Choroid plexus epithelial cell (primary cell): ENCODE data around the gene MOK.

Source experiments
- DNase-seq: peaks from one replicate; pipeline ENCODE4 v3.0.0-alpha.2; 2010; ENCODE audit warnings: low read depth
- H3K4me3 ChIP-seq: 2 replicates; pipeline ENCODE4 v1.5.1; 2011; ENCODE audit warnings: low read depth, mild to moderate bottlenecking, control low read depth, low read length, moderate library complexity
- CTCF ChIP-seq: conservative IDR thresholded peaks from 2 replicates; pipeline ENCODE4 v1.5.1; 2011; ENCODE audit warnings: low read depth, mild to moderate bottlenecking, control low read depth, inconsistent platforms, low read length, moderate library complexity

MOK gene

DNA sequence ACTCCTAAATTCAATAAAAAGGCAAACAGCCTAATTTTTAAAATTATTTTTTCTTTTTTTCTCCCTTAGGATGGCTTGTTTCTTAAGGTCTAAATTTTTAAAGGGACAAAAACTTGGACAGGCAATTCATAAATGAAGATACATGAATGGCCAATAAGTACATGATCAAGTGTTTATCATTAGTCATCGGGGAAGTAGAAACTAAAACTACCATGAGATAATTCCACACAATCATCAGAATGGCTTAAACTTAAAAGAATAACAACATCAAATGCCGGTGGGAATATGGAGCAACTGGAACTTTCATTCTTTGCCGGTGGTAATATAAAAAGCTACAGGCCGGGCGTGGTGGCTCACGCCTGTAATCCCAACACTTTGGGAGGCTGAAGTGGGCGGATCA lies 29.1 kb downstream of the MOK start:
- no peak for TF ChIP-seq CTCF
- no peak for DNase-seq
- H3K4me3 ChIP-seq, result no peak overlapping the region

- TF ChIP-seq CTCF, result no peak
- DNase-seq, result peak; percentile 76
- no peak overlapping the region for H3K4me3 ChIP-seq
Observed at GRCh38 chr14:102272392-102272791, 32.6 kb downstream of the MOK start.

GRCh38 chr14:102264775-102265174 lies 40.2 kb downstream of the MOK start:
- no peak for TF ChIP-seq CTCF
- DNase-seq, result peak; percentile 64
- no peak overlapping the region for H3K4me3 ChIP-seq

GRCh38 chr14:102264355-102264754 lies 40.6 kb downstream of the MOK start:
- TF ChIP-seq CTCF, result no peak
- H3K4me3 ChIP-seq, result no peak overlapping the region
- no peak for DNase-seq

DNA sequence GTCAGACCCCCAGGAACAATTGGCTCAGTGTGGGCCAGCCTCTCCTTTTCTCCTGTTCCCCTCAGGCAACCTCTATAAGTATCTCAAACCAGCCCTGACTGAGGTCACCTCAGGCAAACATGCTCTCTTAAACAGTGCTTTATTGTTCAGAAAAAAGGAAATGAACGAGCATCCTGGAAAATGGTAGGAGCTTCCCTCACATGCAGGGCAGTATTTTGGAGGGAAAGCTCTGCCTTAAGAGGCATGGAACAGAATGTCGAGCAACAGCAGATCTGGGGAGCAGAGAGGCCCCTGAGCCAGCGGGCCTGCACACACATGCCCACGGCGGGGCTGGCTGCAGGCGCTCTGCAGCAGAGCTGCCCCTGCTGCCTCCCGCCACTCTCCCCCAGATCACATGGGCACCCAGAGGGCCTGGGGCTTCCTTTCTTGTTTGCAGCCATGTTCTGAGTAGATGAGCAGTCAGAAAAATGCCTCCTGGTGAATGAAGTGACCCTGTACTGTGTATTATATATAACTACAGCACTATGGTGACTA lies 42.0 kb downstream of the MOK start:
- DNase-seq, result no peak
- no peak overlapping the region for H3K4me3 ChIP-seq
- TF ChIP-seq CTCF, result no peak

- no peak for DNase-seq
- no peak for TF ChIP-seq CTCF
- H3K4me3 ChIP-seq, result no peak overlapping the region
Observed at GRCh38 chr14:102258136-102258535, 46.8 kb downstream of the MOK start.

DNA sequence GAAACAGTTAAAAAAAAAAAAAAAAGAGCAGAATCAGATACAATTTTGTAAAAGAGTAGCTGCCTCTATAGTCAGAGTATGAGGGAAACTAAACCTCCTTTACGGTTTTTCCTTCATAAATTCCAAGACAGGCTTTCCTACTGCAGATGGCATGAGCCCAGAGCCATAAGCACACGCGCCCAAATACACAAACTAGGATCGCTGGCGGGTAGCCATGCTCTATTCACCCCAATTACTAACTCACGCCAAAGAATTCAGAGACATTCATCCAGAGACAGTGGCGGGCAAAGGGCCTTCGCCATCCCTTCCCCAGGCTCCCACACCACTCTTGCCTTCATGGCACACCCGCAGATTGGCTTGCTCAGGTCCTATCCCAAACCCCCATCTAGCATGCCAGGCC lies 48.2 kb downstream of the MOK start:
- no peak for DNase-seq
- H3K4me3 ChIP-seq, result no peak overlapping the region
- no peak for TF ChIP-seq CTCF
